RWPE1 (cell line): ENCODE results near the gene CDON.

Source experiments
- CTCF ChIA-PET: fragments of 350-600 bp; sonication (Branson Sonifier 250); formaldehyde crosslinking; extraction: SDS; loops from one replicate; lab custom pipeline; 2021; lab: Yijun Ruan, JAX
- POLR2A ChIA-PET: fragments of 400-600 bp; formaldehyde crosslinking; extraction: SDS; loops from one replicate; lab custom pipeline; 2020; ENCODE audit warnings: antibody characterized with exemption; ENCODE audit not compliant: low non-redundant PET; lab: Yijun Ruan, JAX
- DNase-seq: peaks from one replicate; pipeline ENCODE4 v3.0.0; 2012; ENCODE audit warnings: low spot score
- H3K27ac ChIP-seq: fragments of 450-650 bp; 2 replicates; pipeline ENCODE4 v1.5.1; 2017
- TF ChIP-seq, protein P1 (sequence below): fragments of 450-650 bp; conservative IDR thresholded peaks from 2 replicates; pipeline ENCODE4 v1.5.1; 2017; ENCODE audit warnings: low read depth, mild to moderate bottlenecking

Gene CDON

DNA sequence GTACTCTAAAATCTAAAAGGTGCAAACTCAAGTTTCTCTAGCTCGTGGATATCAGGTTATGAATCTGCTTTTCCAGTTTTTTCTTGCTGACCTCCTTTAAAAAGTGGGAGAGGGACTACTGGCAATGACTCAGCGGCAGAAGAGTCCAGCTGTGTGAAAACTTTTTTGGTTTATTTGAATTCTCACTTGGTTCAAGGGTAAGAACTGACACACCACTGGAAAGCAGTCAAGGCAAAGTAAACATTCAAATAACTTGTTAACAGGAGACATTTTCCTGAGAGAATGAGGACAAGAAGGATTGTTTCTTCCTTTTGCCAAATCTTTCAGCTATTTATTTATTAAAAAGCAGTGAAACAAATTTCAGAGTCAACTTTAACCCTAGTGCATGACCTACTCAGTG, 36.1 kb downstream of the CDON start:
- no peak for DNase-seq
- TF ChIP-seq, protein P1, sequence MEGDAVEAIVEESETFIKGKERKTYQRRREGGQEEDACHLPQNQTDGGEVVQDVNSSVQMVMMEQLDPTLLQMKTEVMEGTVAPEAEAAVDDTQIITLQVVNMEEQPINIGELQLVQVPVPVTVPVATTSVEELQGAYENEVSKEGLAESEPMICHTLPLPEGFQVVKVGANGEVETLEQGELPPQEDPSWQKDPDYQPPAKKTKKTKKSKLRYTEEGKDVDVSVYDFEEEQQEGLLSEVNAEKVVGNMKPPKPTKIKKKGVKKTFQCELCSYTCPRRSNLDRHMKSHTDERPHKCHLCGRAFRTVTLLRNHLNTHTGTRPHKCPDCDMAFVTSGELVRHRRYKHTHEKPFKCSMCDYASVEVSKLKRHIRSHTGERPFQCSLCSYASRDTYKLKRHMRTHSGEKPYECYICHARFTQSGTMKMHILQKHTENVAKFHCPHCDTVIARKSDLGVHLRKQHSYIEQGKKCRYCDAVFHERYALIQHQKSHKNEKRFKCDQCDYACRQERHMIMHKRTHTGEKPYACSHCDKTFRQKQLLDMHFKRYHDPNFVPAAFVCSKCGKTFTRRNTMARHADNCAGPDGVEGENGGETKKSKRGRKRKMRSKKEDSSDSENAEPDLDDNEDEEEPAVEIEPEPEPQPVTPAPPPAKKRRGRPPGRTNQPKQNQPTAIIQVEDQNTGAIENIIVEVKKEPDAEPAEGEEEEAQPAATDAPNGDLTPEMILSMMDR = no peak
- ChIA-PET CTCF (no interaction called here), POLR2A (interaction anchor here (0.5 kb wide), 1 partner anchor 9 kb away, joined by 4 read pairs; no protein-coding TSS in a partner anchor)
- H3K27ac ChIP-seq = no peak overlapping the region

DNA sequence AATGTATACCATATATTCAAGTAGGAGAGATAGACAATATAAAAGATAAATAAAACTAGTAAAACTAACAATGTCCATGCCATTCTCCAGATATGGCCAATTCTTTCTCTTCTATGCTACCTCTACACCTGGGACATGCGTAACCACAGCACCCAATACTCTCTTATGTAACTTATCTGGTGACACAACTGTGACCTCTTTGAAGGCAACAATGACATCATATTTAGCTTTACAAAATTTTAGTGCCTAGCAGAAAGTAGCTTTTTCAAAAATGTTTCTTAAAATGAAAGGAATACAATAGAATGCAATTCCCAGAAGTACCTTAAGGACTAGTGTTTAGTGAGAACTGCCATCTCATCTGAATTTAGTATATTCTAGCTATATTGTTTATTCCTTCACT, 36.8 kb downstream of the CDON start:
- TF ChIP-seq, protein P1 = no peak
- DNase-seq = no peak
- ChIA-PET CTCF (interaction anchor here (0.6 kb wide), 1 partner anchor 1232 kb away, joined by 5 read pairs; no protein-coding TSS in a partner anchor), POLR2A (no interaction called here)
- H3K27ac ChIP-seq = no peak overlapping the region

DNA sequence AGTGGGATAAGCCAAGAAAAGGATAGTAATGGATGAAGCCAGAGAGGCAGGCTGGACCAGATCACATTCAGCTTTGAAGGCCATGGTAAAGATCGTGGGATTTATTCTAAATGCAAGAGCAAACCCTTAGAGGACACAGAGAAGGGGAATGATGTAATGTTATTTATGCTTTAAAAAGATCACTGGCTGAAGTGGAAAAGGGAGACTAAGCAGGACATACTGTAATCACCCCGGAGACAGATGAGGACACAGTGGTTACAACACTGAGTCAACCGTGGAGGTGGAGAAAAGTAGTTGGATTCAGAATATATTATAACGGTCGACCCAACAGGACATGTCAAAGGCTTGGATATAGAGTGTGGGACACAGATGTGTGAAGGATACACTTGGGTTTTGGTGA, 38.5 kb downstream of the CDON start:
- TF ChIP-seq, protein P1 = no peak
- no peak overlapping the region for H3K27ac ChIP-seq
- no peak for DNase-seq
- ChIA-PET CTCF (interaction anchor here (0.8 kb wide), 1 partner anchor 60 kb away, joined by 5 read pairs; no protein-coding TSS in a partner anchor), POLR2A (no interaction called here)

DNA sequence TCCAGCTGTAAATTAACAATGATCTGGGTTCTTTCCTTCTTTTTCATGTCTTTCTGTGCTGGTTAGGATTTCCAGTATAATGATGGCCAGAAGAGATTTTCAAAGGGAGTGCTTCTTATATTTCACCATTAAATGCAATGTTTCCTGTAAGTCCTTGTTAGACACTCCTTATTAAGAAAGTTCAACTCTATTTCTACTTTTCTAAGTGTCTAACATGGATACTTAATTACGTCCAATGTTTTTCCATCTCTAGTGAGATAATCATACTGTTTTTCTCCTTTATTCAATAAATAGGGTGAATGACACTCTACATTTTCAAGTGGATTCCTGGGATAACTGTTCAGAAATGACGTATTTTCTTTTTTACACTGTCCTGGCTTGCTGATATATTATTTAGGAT, 49.8 kb downstream of the CDON start:
- POLR2A ChIA-PET = no interaction called here
- H3K27ac ChIP-seq = no peak overlapping the region
- CTCF ChIA-PET = no interaction called here
- TF ChIP-seq, protein P1 = no peak
- no peak for DNase-seq

DNA sequence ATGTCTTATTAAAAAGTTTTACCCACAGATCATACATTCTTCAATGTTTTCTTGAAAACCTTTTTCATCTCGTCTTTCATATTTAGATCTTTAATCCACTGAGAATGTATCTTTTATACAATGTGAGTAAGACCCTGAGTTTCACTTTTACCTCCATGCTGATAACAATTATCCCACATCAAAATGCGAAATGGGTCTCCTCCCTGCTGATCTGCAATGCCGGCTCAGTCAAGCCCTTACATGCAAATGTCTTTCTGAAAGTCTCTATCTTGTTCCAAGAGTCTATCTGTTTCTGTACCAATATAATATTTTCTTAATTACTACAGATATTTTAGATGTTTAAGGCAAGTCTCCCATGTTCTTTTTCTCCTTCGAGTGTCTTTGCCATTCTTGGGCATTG, 50.9 kb downstream of the CDON start:
- POLR2A ChIA-PET = no interaction called here
- DNase-seq = no peak
- CTCF ChIA-PET = no interaction called here
- H3K27ac ChIP-seq = no peak overlapping the region
- TF ChIP-seq, protein P1 = no peak

DNA sequence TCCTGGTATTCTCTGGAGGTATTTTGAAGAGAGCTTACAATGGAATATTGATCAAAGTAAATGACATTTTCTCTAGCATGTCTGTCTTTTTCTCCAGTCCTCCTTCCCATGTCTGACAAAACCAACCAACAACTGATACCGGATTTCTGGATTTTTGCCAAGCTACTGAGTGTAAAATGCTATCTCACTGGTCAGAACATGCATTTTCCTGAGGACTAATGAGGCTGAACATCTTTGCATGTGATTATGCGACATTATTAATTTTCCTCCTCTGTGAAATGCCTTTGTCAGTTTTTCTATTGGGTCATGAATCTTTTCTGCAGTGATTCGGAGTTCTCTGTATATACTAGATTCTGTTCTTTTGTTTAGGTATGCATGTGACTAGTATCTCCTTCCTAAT, 51.4 kb downstream of the CDON start:
- DNase-seq = no peak
- TF ChIP-seq, protein P1 = no peak
- CTCF ChIA-PET = no interaction called here
- POLR2A ChIA-PET = no interaction called here
- H3K27ac ChIP-seq = no peak overlapping the region
